HUDEP-2 (cell line): ENCODE results near the gene NOL7.
A peak's percentile ranks its signal among the peaks of the same experiment; 100 is the strongest.

Experiments
- DNase-seq, 76 experiments: peaks; one replicate each; lab custom pipeline; 2025; ENCODE audit not compliant: unreplicated experiment in 76 of 76; lab: John Stamatoyannopoulos, UW

NOL7 gene

DNA sequence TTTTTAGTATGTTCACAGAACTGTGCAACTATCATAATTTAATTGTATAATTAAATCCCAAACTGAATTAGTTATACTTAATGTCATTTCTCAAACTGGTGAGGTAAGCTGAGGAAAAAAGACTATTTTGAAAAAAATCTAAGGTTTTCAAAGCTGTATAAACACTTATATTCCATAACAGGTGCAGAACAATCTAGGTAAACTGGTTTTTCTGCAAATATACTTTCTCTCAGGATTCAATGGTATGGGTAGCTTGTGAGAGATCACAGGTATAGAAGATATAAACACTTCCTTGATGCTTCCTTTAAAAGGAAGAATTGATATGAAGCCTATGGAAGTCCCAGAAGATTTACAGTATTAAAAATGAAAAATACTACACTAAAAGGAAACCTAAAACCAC, 33.7 kb downstream of the NOL7 start:
- DNase-seq, result no peak

DNA sequence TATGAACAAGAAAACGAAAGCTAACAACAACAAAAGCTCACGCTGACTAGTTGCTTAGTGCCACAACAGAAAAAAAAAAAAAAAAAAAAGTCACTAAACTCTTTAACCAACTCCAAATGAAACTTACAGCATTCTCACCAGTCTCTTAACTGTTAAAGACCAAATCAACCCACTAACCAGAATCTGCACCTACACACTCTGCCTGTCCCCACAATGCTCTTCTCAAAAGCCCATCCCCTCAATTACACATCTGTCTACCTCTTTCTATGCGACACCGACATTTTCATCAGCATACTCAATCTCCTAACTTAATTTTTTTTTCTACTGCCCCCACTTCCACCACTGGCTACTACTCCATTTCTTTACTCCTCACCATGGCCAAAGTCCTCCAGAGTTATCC, 34.3 kb downstream of the NOL7 start:
- no peak for DNase-seq

DNA sequence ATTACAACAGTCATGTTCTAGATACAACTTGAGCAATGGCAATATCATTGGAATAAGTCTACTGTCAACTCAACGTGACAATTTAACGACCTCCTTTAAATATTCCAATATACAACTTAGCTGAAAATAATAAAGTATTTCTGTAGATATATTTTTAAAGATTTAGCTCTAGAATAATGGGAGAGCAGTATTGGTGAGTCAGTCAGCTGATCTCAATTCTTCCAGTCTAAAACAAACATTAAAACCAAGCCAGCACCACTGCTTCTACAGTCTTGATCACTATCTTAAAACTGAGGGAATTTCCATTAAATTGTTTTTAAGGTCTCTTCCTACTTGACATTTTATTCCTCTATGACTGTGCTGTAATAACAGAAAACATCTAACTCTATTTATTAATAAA, 38.2 kb downstream of the NOL7 start:
- peak in 3 of 76 experiments; percentile 11 to 18 (median 13) for DNase-seq

DNA sequence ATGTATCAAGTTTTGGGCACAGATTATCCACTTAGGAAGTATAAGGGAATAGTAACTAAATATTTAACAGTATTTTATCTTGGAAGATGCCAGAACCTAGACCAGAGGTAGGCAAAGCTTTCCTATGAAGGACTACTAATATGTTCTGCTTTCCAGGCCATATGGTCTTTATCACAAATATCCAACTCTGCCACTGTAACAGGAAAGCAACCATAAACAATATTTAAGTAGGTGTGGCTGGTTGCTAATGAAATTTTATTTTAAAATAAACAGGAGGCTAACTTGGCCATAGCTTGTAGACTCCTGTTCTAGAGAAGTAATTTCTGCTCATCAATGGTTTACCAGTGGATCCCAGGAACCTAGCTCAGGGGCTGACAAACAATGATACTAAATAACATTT, 39.4 kb downstream of the NOL7 start:
- DNase-seq, result no peak

DNA sequence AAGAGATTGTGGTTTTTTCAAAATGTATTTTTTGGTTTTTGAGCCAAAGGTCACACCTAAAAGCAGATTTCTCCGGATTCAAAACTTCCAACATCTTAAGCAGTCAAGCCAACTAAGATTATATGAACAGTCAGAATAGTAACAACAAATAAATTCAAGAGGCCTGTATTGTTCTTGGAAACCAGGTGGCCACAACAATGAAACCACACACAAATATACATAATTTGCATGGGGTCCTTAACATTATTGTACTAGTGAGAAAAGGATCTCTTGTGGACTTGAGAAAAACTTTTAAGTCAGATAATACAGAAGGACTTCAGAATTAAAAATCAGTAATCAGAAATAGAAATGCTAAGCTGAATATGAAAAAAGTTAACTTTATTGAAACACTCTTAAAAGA, 40.6 kb downstream of the NOL7 start:
- DNase-seq, result no peak

DNA sequence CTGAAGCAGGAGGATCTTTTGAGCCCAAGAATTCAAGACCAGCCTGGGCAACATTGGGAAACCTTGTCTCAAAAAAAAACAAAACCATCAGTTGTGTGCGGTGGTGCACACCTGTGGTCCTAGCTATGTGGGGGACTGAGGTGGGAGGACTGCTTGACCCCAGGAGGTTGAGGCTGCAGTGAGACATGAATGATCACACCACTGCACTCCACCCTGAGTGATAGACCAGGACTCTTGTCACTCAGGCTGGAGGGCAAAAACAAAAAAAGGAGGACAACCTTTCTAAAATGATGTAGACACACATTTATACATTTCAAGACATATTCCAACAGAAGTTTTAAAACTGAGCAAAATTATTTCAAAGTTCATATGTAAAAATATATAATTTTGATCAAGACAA, 45.1 kb downstream of the NOL7 start:
- DNase-seq, result no peak

DNA sequence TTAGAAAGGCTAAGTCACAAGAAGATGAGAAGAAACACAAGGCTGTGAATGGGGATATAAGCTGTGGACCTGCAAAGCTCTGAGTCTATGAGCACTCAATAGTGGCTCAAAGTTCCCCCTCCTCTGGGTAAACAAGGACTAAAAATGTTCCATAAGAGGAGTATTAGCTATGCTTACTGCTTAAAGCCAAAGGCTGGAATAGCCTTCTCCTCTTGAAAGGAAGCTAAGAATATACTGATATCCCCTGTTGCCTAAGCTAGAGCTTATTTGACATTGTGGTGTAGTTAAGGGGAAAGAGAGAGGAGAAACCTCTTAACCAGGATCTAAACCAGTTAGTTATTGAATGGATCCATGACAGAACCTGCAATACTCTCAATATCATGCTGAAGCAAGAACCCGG, 45.8 kb downstream of the NOL7 start:
- no peak for DNase-seq

DNA sequence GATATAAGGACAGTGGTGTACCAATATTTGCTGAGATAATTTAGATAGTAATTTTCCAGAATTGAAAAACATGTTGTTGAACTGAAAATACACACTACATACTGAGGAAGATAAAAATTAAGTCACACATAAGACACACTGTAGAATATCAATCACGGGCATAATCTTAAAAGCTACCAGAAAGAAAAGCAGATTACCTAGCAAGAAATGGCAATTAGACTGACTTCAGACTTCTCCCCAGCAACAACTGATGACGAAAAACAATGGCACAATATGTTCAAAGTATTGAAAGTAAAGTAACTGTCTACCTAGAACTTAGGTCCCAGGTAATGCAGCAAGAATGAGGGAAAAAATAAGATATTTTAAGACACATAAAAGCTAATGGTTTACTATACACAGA, 46.5 kb downstream of the NOL7 start:
- no peak for DNase-seq

DNA sequence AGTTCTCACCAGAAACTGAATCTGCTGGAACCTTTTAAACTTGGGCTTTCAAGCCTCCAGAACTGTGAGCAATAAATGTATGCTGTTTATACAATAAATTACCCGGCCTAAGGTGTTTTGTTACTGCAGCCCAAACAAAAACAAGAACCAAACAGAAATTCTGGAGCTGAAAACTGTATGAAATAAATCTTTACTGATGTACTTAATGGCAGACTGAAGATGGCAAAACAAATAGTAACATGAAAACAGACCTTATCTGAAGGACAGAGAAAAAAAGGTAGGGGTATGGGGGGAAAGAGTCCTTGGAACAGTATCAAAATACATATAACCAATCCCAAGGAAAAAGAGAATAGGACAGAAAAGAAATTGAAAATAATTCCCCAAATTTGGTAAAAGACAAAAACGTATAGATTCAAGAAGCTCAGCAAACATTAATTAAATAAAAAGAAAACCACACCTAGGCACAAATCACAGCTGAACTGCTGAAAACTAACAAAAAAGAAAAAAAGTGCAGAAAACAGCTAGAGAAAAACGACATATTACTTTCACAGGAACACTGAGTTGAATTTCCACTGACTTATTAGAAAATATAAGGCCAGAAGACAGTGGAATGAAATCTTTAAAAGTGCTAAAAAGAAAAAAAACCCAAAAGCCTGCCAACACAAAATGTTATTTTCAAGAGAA, 47.7 kb downstream of the NOL7 start:
- DNase-seq, result no peak

DNA sequence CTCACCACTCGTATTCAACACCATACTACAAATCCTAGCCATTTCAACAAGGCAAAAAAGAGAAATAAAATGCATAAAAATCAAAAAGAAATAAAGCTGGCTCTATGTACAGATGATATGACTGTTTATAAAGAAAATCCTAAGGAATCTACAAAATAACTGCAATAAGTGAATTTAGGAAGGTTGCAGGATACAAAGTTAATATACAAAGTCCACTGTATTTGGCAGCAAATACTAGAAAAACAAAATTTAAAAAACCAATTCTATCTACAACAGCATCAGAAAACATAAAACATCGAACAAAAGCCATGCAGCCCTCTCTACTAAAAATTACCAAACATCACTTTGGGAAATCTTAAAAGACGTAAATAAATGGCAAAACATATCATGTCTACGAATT, 48.9 kb downstream of the NOL7 start:
- no peak for DNase-seq

DNA sequence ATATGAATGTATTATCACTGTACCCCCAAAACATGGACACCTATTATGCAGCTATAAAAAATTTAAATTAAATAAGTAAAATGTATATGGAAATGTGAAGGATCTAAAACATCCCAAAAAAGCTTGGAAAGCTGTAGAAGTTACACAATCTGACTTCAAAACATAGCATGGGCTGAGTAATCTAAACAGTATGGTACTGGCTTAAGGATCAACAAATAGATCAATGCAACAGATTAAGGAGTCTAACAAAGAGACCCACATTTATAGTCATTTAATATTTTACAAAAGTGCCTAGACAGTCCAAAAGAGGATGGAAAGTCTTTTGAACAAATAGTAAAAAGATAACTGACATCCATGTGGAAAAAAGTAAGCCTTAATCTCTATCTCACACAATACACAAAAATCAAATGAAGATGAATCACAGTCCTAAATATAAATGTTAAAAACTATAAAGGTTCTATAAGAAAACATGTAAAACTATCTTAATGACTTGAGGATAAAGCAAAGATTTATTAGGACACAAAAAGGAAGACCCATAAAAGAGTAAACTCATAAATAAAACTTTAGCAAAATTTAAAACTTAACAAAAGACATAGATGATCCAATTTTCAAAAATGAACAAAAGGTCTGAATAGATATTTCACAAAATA, 49.7 kb downstream of the NOL7 start:
- DNase-seq, result no peak

DNA sequence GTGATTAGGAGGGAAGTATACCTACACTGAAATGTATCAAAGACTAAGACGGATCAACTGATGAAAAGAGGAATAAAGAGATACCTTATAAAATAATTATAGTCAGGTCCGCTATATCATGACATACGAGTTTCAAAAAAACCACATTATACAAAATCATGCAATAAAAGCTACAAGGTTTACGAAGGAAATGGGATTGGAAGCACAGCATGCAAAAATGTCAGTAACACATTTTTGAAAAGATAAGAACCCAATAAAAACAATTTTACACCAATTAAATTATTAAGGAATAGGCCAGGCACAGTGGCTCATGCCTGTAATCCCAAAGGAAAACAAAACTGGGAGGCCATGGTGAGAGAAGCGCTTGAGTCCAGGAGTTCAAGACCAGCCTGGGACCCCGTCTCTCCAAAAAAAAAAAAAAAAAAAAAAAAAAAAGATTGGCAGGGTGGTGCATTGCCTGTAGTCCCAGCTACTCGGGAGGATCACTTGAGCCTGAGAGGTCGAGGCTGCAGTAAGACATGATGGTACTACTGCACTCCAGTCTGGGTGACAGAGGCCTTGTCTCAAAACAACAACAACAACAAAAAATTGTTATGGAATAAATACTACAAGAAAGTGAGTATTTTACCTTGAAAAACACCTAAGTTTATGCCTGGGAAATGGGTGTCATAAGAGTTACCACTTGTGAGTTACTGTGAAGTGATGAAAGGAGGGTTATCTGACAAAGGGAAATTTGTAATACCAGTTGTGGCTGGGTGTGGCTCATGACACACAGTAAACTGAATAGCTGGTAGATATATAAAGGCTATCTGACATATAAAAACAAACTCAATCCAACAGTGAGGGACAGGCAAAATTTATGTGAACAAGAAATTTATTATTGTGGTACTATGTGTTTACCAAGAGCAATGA, 51.3 kb downstream of the NOL7 start:
- peak in 25 of 76 experiments; percentile 16 to 70 (median 42) for DNase-seq

DNA sequence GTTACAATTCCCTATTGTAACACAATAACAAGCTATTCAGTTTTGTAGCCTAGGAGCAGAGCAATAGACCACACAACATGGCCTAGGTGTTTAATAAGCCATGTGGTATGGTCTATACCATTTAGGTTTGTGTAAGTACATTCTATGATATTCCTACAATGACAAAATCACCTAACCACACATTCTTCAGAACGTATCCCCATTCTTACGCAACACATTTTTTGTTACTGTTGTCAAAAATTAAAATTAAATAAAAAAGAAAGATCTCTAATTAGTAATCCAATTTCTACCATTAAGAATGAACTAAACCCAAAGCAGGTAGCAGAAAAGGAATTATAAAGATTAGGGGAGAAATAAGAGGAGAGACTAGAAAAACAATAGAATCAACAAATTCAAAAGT, 52.5 kb downstream of the NOL7 start:
- no peak for DNase-seq

DNA sequence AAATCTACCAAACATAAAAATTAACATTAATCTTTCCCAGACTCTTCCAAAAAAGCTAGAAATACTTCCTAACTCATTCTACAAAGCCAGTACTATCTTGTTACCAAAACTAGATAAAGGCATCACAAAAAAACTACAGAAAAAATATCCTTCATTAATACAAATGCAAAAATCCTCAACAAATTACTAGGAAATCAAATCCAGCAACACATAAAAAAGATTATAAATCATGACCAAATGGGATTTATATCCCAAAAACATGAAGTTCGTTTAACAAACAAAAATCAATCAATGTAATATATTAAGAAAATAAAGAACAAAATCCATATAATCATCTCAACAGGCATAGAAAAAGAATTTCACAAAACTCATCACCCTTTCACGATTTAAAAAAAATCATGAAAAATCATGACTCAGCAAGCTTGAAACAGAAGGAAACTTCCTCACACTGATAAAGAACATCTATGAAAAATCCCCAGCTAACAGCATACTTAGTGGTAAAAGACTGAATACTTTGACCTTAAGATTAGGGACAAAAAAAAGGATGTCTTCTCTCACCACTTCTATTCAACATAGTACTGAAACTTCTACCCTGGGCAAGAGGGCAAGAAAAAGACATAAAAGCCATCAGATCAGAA, 53.3 kb downstream of the NOL7 start:
- peak in 14 of 76 experiments; percentile 13 to 67 (median 46) for DNase-seq

DNA sequence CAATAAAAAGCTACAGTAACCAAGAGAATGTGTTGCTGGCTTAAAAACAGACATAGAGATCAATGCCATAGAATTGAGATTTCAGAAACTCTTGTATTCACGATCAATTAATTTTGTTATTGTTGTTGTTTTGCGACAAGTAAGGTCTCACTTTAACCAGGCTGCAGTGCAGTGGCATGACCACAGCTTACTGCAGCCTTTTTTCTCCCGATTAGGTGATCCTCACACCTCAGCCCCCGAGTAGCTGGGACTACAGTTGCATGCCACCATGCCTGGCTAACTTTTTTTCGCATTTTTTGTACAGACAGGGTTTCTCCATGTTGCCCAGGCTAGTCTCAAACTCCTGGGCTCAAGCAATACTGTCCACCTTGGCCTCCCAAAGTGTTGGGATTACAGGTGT, 54.3 kb downstream of the NOL7 start:
- DNase-seq, result no peak
